H1 (cell line): Measurements from ENCODE around the gene CBL. TPM values are rescaled to one million over a fixed set of nuclear protein-coding genes. Genes with fewer than 3 reads are reported as not detected.

ENCODE experiments used
- ASH2L ChIP-seq: fragments of 200-600, 300-600 bp; sonication (generic); IDR thresholded peaks from one replicate; pipeline ENCODE4 v1.7.1; 2017; ENCODE audit warnings: low read length
- CREB1 ChIP-seq: IDR thresholded peaks from 2 replicates; pipeline ENCODE4 v1.6.1; 2012; ENCODE audit warnings: inconsistent platforms
- PHF8 ChIP-seq: fragments of 200-600 bp; sonication (generic); conservative IDR thresholded peaks from 2 replicates; pipeline ENCODE4 v1.7.1; 2012; ENCODE audit warnings: low read depth, mild to moderate bottlenecking, inconsistent platforms, low read length, moderate library complexity
- polyA plus RNA-seq, 7 experiments: library from polyadenylated mRNA; depleted of rRNA in 3 of 7; stranded (reverse) in 5 of 7; unstranded in 2 of 7; fragments of >200 nt in 5 of 7; fragments of 200-250 nt in 2 of 7; gene quantifications; 1 replicate in 5 of 7; 2 replicates in 1 of 7; 4 replicates in 1 of 7; pipeline versions ENCODE4 v1.2.1 to v1.2.3, GENCODE V29; 2011 to 2013; ENCODE audit warnings: missing spikeins in 2 of 7, mixed read lengths in 2 of 7
- total RNA-seq: library from RNA; stranded (reverse); fragmentation: NEBNext Ultra II Directional; extraction: Animal tissue kit (Norgen Biotek cat#: 25700); gene quantifications from 2 replicates; pipeline ENCODE4 v1.2.1, GENCODE V29; 2021

Gene CBL
- total and polyA plus RNA-seq, 2 of the 8 experiments (the other 6 are each of a cell fraction or from before 2014, with no cell fraction given): 23.1 to 57.8 TPM

DNA sequence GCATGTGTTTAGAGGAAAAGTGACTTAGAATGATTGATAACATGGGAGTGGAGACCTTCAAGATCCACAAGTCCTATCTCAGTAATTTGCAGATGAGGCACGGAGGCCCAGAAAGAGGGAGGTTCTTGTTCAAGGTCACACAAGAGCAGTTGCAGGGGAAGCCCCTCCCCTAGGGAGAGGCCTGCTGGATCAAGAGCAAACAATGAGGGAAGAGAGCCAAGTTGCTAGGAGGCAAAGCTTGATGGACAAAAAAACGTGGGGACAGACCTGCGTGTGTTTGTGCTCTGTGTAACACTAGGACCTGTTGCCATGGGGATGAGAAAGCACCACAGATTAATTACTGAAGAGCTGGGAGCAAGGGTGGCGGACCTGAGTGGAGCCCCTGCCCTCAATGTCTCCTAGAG is 146.7 kb downstream of the CBL start (continued):
- TF ChIP-seq PHF8: no peak
- TF ChIP-seq CREB1: no peak
- TF ChIP-seq ASH2L: no peak
